ENCODE results near the gene MTG2. TPM values are rescaled to one million over a fixed set of nuclear protein-coding genes. Genes with fewer than 3 reads are reported as not detected.

Gene MTG2
- total and polyA plus RNA-seq, 2 of the 4 experiments (the other 2 are of a cell fraction) = 11.5 to 25.2 TPM

DNA sequence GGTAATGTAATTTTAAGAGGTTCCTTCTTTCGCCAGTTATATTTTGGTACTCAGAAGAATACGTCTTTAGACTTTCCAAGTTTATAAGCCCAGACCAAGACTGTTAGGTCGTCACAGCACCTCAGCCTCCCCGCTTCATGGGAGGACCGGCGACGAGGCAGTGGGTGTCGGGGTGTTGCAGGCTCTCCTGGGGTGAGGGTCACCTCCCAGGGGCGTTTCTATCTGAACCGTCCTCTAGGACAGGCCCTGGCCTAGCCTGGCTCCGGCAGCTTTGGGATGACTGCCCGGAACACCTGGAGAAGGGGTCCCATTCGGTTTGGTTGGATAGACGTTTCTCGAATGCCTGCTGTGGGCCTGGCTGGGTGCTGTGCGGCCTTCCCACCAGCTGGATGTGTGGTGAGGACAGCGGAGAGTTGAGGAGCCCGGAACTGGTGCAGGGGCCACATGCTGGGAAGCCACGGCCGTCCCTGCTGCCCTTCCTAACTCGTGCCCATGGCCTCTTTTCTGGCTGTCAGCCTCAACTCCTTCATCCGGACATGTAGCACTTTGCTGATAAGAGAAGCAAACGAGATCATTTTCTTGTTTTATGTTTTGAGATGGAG lies 56.6 kb downstream of the MTG2 start:
- Histone ChIP-seq H3K79me1 (ENCODE audit: low read depth in 1 of 2, low read length in 2 of 2) (peaks cover 15 to 50% of the 10 kb centered on the region in 2 experiments), H3K9me1 (ENCODE audit: insufficient read depth, low read length) (no peaks in the 10 kb centered on the region), H2BK15ac (ENCODE audit: low read depth, low read length) (no peak overlapping the region), H2AK5ac (ENCODE audit: low read depth, low read length) (peak overlapping the region; percentile 40), H3K9me3 (ENCODE audit: control insufficient read depth, insufficient read depth, low read length) (no peaks in the 10 kb centered on the region), H3K27ac (ENCODE audit: insufficient read depth, low read length) (no peak overlapping the region), H3K23ac (ENCODE audit: low read depth, low read length) (no peak overlapping the region), H3K4ac (ENCODE audit: low read depth, low read length) (no peak overlapping the region), H2AK9ac (replicated peaks; ENCODE audit: low read depth, low read length, poor library complexity) (peak overlapping the region; percentile 96), H3K36me3 (ENCODE audit: control insufficient read depth, insufficient read depth, low read length) (peaks cover 17% of the 10 kb centered on the region; the same call in 1 of the 2 replicates), H2BK5ac (ENCODE audit: low read depth, low read length, poor library complexity, severe bottlenecking) (no peak overlapping the region), H3K4me3 (ENCODE audit: insufficient read depth, low read depth, low read length) (peak overlapping the region; percentile 99), H4K20me1 (ENCODE audit: insufficient read depth, low read length) (peaks cover 47% of the 10 kb centered on the region), H3K4me2 (ENCODE audit: low read depth, low read length) (peak overlapping the region; percentile 98), H3K27me3 (ENCODE audit: control insufficient read depth, insufficient read depth, low read length) (peaks cover 5% of the 10 kb centered on the region), H3K4me1 (ENCODE audit: control insufficient read depth, insufficient read depth, low read length) (peaks cover 4% of the 10 kb centered on the region), H2BK120ac (ENCODE audit: low read depth, low read length) (no peak overlapping the region), H2AFZ (replicated peaks; ENCODE audit: low read length, poor library complexity) (peak overlapping the region; percentile 21), H2BK20ac (ENCODE audit: low read depth, low read length) (no peak overlapping the region), H3K14ac (replicated peaks; ENCODE audit: low read depth, low read length) (peak overlapping the region; percentile 72; the same call in 1 of the 2 replicates), H4K8ac (ENCODE audit: low read depth in 2 of 2, low read length in 2 of 2) (peak overlapping the region in 1 of 2 experiments; percentile 87; a peak in 3 of 4 replicates), H3K18ac (ENCODE audit: low read depth, low read length) (no peak overlapping the region), H3K56ac (ENCODE audit: extremely low read depth, insufficient read depth, low read length) (peak overlapping the region; percentile 35; the same call in 1 of the 2 replicates), H3K9ac (ENCODE audit: low read depth, low read length) (peak overlapping the region; percentile 94), H4K5ac (ENCODE audit: low read depth, low read length) (no peak overlapping the region), H4K91ac (ENCODE audit: insufficient read depth, low read depth, low read length) (no peak overlapping the region)
- CTCF ChIA-PET = no interaction called here
- 33% methylated on average over 5 of the region's 23 CpGs; no CpG with 5 or more reads in 1 of the 2 experiments for WGBS, 2 experiments (ENCODE audit: extremely low coverage in 2 of 2, insufficient read length in 1 of 2)
- dilution Hi-C loops (cut with HindIII; ENCODE audit: low sequenced_read_pairs, unreplicated experiment) = no loop called here
- in situ Hi-C loops (cut with MboI; ENCODE audit: low sequenced_read_pairs) = no loop called here
- DNase-seq (no peak), ATAC-seq (ENCODE audit: low read depth) (no peak)
- TF ChIP-seq CHD1 (IDR thresholded peaks at IDR 0.05; ENCODE audit: low read depth, low read length) = no peak
- no peak for TF ChIP-seq POLR2A (IDR thresholded peaks at IDR 0.05; ENCODE audit: low read depth, low read length)
- no TSS peak for BruUV-seq (replicated peaks)
- POLR2A ChIA-PET (ENCODE audit: unreplicated experiment) = no interaction called here
- intact Hi-C loops (cut with micrococcal nuclease) = no loop called here

Data from IMR-90 (cell line).